HepG2 (cell line): ENCODE measurements around the gene CDC25C. TPM values are rescaled to one million over a fixed set of nuclear protein-coding genes. Genes with fewer than 3 reads are reported as not detected.

Experiments
- ATF1 ChIP-seq: IDR thresholded peaks from 2 replicates; pipeline ENCODE4 v1.6.1; 2016; ENCODE audit warnings: mild to moderate bottlenecking, control low read depth
- CEBPB ChIP-seq: IDR thresholded peaks from 2 replicates; pipeline ENCODE4 v1.6.1; 2011; ENCODE audit warnings: low read depth, low read length, improper control_type of control experiment, borderline replicate concordance
- FOSL2 ChIP-seq: sonication (generic); formaldehyde crosslinking; IDR thresholded peaks from 2 replicates; pipeline ENCODE4 v1.4.0; 2020; ENCODE audit warnings: missing genetic modification reagents
- HBP1 ChIP-seq: IDR thresholded peaks from 2 replicates; pipeline ENCODE4 v1.6.1; 2016; ENCODE audit warnings: low read depth, control low read depth
- HNF1A ChIP-seq, 2 experiments: sonication (generic) in 1 of 2; formaldehyde crosslinking in 1 of 2; IDR thresholded peaks; 2 replicates each; pipeline versions ENCODE4 v1.4.0 to v1.6.1; 2016 to 2020; ENCODE audit warnings: borderline replicate concordance in 1 of 2, low read depth in 1 of 2, mild to moderate bottlenecking in 1 of 2, missing genetic modification reagents in 1 of 2
- MIER3 ChIP-seq: IDR thresholded peaks from 2 replicates; pipeline ENCODE4 v1.6.1; 2016; ENCODE audit warnings: missing compliant biosample characterization, borderline replicate concordance
- ZNF333 ChIP-seq: sonication (generic); formaldehyde crosslinking; IDR thresholded peaks from 2 replicates; pipeline ENCODE4 v1.4.0; 2020; ENCODE audit warnings: mild to moderate bottlenecking, missing genetic modification reagents, borderline replicate concordance
- polyA plus RNA-seq, 8 experiments: library from polyadenylated mRNA; depleted of rRNA in 3 of 8; stranded (reverse) in 7 of 8; unstranded in 1 of 8; fragments of >200 nt; fragmentation: Illumina TruSeq in 4 of 8; extraction: Trizol in 4 of 8; gene quantifications; 2 replicates each; pipeline versions ENCODE4 v1.2.1 to v1.2.3, GENCODE V29; 2011 to 2016; ENCODE audit warnings: low read depth in 4 of 8, missing spikeins in 1 of 8, mixed read lengths in 1 of 8; ENCODE audit not compliant: insufficient read depth in 1 of 8
- total RNA-seq, 5 experiments: library from RNA; depleted of rRNA; stranded (reverse); fragments of >200 nt; fragmentation: Illumina TruSeq; extraction: Trizol; gene quantifications; 2 replicates each; pipeline ENCODE4 v1.2.3, GENCODE V29; 2016; ENCODE audit warnings: low read depth in 1 of 5

Gene CDC25C
- total and polyA plus RNA-seq, 2 of the 13 experiments (the other 11 are each of a cell fraction or from before 2014, with no cell fraction given) = 17.7 to 27.6 TPM

GRCh38 chr5:138336952-138337684 lies 5.5 kb upstream of the CDC25C start (continued):
- TF ChIP-seq HBP1 (CRISPR knock-in tag) (peak; percentile 46; the same call in 1 of the 2 replicates), ATF1 (CRISPR knock-in tag) (peak; percentile 94), CEBPB (peak; percentile 79), HNF1A (IDR thresholded peaks at IDR 0.05; ENCODE audit: low read depth) (0 out of 2 replicates have a peak, but pooled peaks have one; percentile 7), HNF1A (CRISPR knock-in tag; IDR thresholded peaks at IDR 0.05; ENCODE audit: borderline replicate concordance) (no peak), ZNF333 (CRISPR knock-in tag) (0 out of 2 replicates have a peak, but pooled peaks have one; percentile 36), FOSL2 (CRISPR knock-in tag) (peak; percentile 6; the same call in 1 of the 2 replicates), MIER3 (CRISPR knock-in tag) (peak; percentile 53; the same call in 1 of the 2 replicates)
- TF ChIP-seq, all 625 proteins: peak for 60
